CD14-positive monocyte (primary cell): ENCODE data around the gene GALNT18. TPM values are rescaled to one million over a fixed set of nuclear protein-coding genes. Genes with fewer than 3 reads are reported as not detected.

Experiments
- DNase-seq, 3 donors: peaks; one replicate each; pipeline ENCODE4 v3.0.0-alpha.2; 2011 to 2022
- H2AFZ ChIP-seq: 2 replicates; pipeline ENCODE4 v1.6.0; 2012; ENCODE audit warnings: mild to moderate bottlenecking, low read depth, low read length, inconsistent platforms; ENCODE audit not compliant: insufficient read depth, poor library complexity, severe bottlenecking
- H3K27ac ChIP-seq, 2 donors: 1 replicate in 1 of 2; 2 replicates in 1 of 2; pipeline ENCODE4 v1.5.1; 2012 to 2013; ENCODE audit warnings: low read length in 2 of 2, control low read depth in 1 of 2, inconsistent platforms in 1 of 2, low read depth in 1 of 2, mild to moderate bottlenecking in 1 of 2
- H3K27me3 ChIP-seq, 2 donors: one replicate each; pipeline versions ENCODE4 v1.6.0 to v1.6.1; 2011 to 2013; ENCODE audit warnings: low read length in 2 of 2; ENCODE audit not compliant: control insufficient read depth in 2 of 2, insufficient read depth in 2 of 2
- H3K36me3 ChIP-seq, 2 donors: replicated peaks in 1 of 2; 1 replicate in 1 of 2; 2 replicates in 1 of 2; pipeline versions ENCODE4 v1.5.1 to v1.6.1; 2012 to 2013; ENCODE audit warnings: low read length in 2 of 2, control low read depth in 1 of 2, inconsistent platforms in 1 of 2, mild to moderate bottlenecking in 1 of 2; ENCODE audit not compliant: insufficient read depth in 2 of 2, control insufficient read depth in 1 of 2
- H3K4me1 ChIP-seq, 2 donors: 1 replicate in 1 of 2; 2 replicates in 1 of 2; pipeline versions ENCODE4 v1.5.1 to v1.6.1; 2012 to 2013; ENCODE audit warnings: low read length in 2 of 2, control low read depth in 1 of 2, inconsistent platforms in 1 of 2, mild to moderate bottlenecking in 1 of 2, moderate library complexity in 1 of 2; ENCODE audit not compliant: insufficient read depth in 2 of 2, control insufficient read depth in 1 of 2
- H3K4me2 ChIP-seq: replicated peaks from 2 replicates; pipeline ENCODE3; 2012; ENCODE audit warnings: low read length, moderate library complexity, mild to moderate bottlenecking; ENCODE audit not compliant: poor library complexity, severe bottlenecking; ENCODE audit errors: extremely low read depth
- H3K4me3 ChIP-seq, 3 experiments: fragments of 200-600 bp in 1 of 3; sonication (generic) in 1 of 3; replicated peaks in 1 of 3; 1 replicate in 2 of 3; 2 replicates in 1 of 3; pipeline ENCODE4 v1.5.1; 2011 to 2013; ENCODE audit warnings: low read length in 3 of 3, mild to moderate bottlenecking in 3 of 3, control low read depth in 2 of 3, low read depth in 2 of 3, inconsistent platforms in 1 of 3, moderate library complexity in 1 of 3
- H3K79me2 ChIP-seq: 2 replicates; pipeline ENCODE4 v1.6.0; 2012; ENCODE audit warnings: mild to moderate bottlenecking, control low read depth, inconsistent platforms, low read length, moderate library complexity; ENCODE audit not compliant: insufficient read depth
- H3K9ac ChIP-seq: 2 replicates; pipeline ENCODE4 v1.6.0; 2017; ENCODE audit warnings: low read length, mild to moderate bottlenecking; ENCODE audit not compliant: insufficient read depth, poor library complexity, severe bottlenecking
- H3K9me3 ChIP-seq, 2 donors: replicated peaks in 1 of 2; 1 replicate in 1 of 2; 2 replicates in 1 of 2; pipeline versions ENCODE4 v1.5.1 to v1.6.1; 2012 to 2013; ENCODE audit warnings: low read length in 2 of 2, control low read depth in 1 of 2; ENCODE audit not compliant: control insufficient read depth in 1 of 2, insufficient read depth in 1 of 2
- H4K20me1 ChIP-seq: 2 replicates; pipeline ENCODE4 v1.6.0; 2012; ENCODE audit warnings: mild to moderate bottlenecking, low read length, control low read depth, moderate library complexity; ENCODE audit not compliant: insufficient read depth
- H3K27ac Mint-ChIP-seq, 7 donors: one replicate each; pipeline ENCODE4 v1.8.0; 2020; ENCODE audit warnings: mild to moderate bottlenecking in 7 of 7, mixed read lengths in 7 of 7, moderate library complexity in 6 of 7, inconsistent platforms in 2 of 7
- H3K27me3 Mint-ChIP-seq, 3 donors: one replicate each; pipeline ENCODE4 v1.8.0; 2021 to 2022; ENCODE audit warnings: low read depth in 3 of 3, mild to moderate bottlenecking in 3 of 3, mixed read lengths in 3 of 3, moderate library complexity in 3 of 3, inconsistent platforms in 1 of 3
- H3K36me3 Mint-ChIP-seq, 2 donors: one replicate each; pipeline ENCODE4 v1.8.0; 2020; ENCODE audit warnings: mixed read lengths in 2 of 2, inconsistent platforms in 1 of 2, mild to moderate bottlenecking in 1 of 2
- H3K4me1 Mint-ChIP-seq: one replicate; pipeline ENCODE4 v1.8.0; 2020; ENCODE audit warnings: mild to moderate bottlenecking, mixed read lengths
- H3K4me3 Mint-ChIP-seq, 2 donors: one replicate each; pipeline ENCODE4 v1.8.0; 2020; ENCODE audit warnings: mild to moderate bottlenecking in 2 of 2, mixed read lengths in 2 of 2, moderate library complexity in 1 of 2
- H3K9me3 Mint-ChIP-seq, 7 donors: one replicate each; pipeline ENCODE4 v1.8.0; 2020 to 2022; ENCODE audit warnings: mixed read lengths in 7 of 7, mild to moderate bottlenecking in 6 of 7, moderate library complexity in 6 of 7, inconsistent platforms in 2 of 7
- CTCF ChIP-seq: fragments of 200-600 bp; IDR thresholded peaks from one replicate; pipeline ENCODE4 v1.8.0; 2022; ENCODE audit warnings: antibody characterized with exemption, mild to moderate bottlenecking
- WGBS: methylation state at CpG from one replicate; pipeline ENCODE4 v1.1.5; 2013; ENCODE audit warnings: missing lambda C conversion rate; ENCODE audit not compliant: insufficient coverage; 5-methylcytosine and 5-hydroxymethylcytosine counted together
- intact Hi-C, 2 donors: fragments of 100-400 bp; cut with micrococcal nuclease; formaldehyde crosslinking; loops; one replicate each; pipeline versions ENCODE4 v1.15.0 to v1.15.1; 2023
- polyA plus RNA-seq, 3 donors: library from polyadenylated mRNA; depleted of rRNA in 1 of 3; unstranded in 2 of 3; stranded (reverse) in 1 of 3; fragments of 300-500 nt in 2 of 3; fragments of >200 nt in 1 of 3; fragmentation: Illumina TruSeq in 2 of 3; gene quantifications; 1 replicate in 2 of 3; 2 replicates in 1 of 3; pipeline ENCODE4 v1.2.3, GENCODE V29; 2012 to 2021

The GALNT18 gene
- polyA plus RNA-seq, 3 donors = not detected

- H3K4me1 Mint-ChIP-seq = no peaks in the 10 kb centered on the region
- intact Hi-C loops = no loop called here
- Histone ChIP-seq H3K9me3 (peaks cover 0 to 2% of the 10 kb centered on the region in 2 donors), H3K27ac (no peak overlapping the region), H3K4me3 (no peak overlapping the region), H3K4me1 (no peaks in the 10 kb centered on the region), H3K27me3 (no peaks in the 10 kb centered on the region), H2AFZ (no peak overlapping the region), H4K20me1 (no peaks in the 10 kb centered on the region), H3K79me2 (no peaks in the 10 kb centered on the region), H3K4me2 (no peak overlapping the region), H3K9ac (no peak overlapping the region), H3K36me3 (no peaks in the 10 kb centered on the region)
- H3K4me3 Mint-ChIP-seq = no peak overlapping the region
- DNase-seq = no peak
- TF ChIP-seq CTCF = no peak
- 82% methylated on average over 10 of the region's 10 CpGs for WGBS
- H3K27me3 Mint-ChIP-seq = peaks cover 6 to 18% (median 8%) of the 10 kb centered on the region in 3 donors
- no peak overlapping the region for H3K27ac Mint-ChIP-seq
- no peaks in the 10 kb centered on the region for H3K36me3 Mint-ChIP-seq
- peaks cover 0 to 2% (median 0%) of the 10 kb centered on the region in 7 donors for H3K9me3 Mint-ChIP-seq
Measured at GRCh38 chr11:11302565-11302964, 319.2 kb downstream of the GALNT18 start.

GRCh38 chr11:11301212-11301611, 320.6 kb downstream of the GALNT18 start:
- no peaks in the 10 kb centered on the region for H3K27me3 ChIP-seq
- TF ChIP-seq CTCF = no peak
- peaks cover 0 to 2% of the 10 kb centered on the region in 2 donors for H3K9me3 ChIP-seq
- no peak overlapping the region for H3K9ac ChIP-seq
- H2AFZ ChIP-seq = no peak overlapping the region
- no peaks in the 10 kb centered on the region for H3K4me1 Mint-ChIP-seq
- H3K27ac Mint-ChIP-seq = no peak overlapping the region
- no peak overlapping the region for H3K4me2 ChIP-seq
- H3K36me3 Mint-ChIP-seq = no peaks in the 10 kb centered on the region
- no peak for DNase-seq
- H3K27ac ChIP-seq = no peak overlapping the region
- intact Hi-C loops = no loop called here
- 83% methylated on average over 1 of the region's 6 CpGs for WGBS
- no peaks in the 10 kb centered on the region for H4K20me1 ChIP-seq
- no peaks in the 10 kb centered on the region for H3K79me2 ChIP-seq
- no peak overlapping the region for H3K4me3 ChIP-seq
- peaks cover 5 to 18% (median 6%) of the 10 kb centered on the region in 3 donors for H3K27me3 Mint-ChIP-seq
- H3K4me3 Mint-ChIP-seq = no peak overlapping the region
- no peaks in the 10 kb centered on the region for H3K9me3 Mint-ChIP-seq
- no peaks in the 10 kb centered on the region for H3K4me1 ChIP-seq
- no peaks in the 10 kb centered on the region for H3K36me3 ChIP-seq
